Astrocyte of the cerebellum (primary cell): ENCODE data around the gene SLC35F1.

Experiments
- DNase-seq: peaks from one replicate; pipeline ENCODE4 v3.0.0-alpha.2; 2011; ENCODE audit warnings: low read depth
- H3K4me3 ChIP-seq: 2 replicates; pipeline ENCODE4 v1.5.1; 2011; ENCODE audit warnings: mild to moderate bottlenecking, low read depth, low read length, moderate library complexity
- in situ Hi-C: cut with HindIII; loops from 2 replicates; pipeline ENCODE4 v1.10.0; 2017; ENCODE audit warnings: low sequenced_read_pairs
- TF ChIP-seq, protein P1 (sequence below): IDR thresholded peaks from 2 replicates; pipeline ENCODE4 v1.5.1; 2012; ENCODE audit warnings: low read length, low read depth, moderate library complexity, mild to moderate bottlenecking; ENCODE audit errors: missing control alignments

Gene SLC35F1

DNA sequence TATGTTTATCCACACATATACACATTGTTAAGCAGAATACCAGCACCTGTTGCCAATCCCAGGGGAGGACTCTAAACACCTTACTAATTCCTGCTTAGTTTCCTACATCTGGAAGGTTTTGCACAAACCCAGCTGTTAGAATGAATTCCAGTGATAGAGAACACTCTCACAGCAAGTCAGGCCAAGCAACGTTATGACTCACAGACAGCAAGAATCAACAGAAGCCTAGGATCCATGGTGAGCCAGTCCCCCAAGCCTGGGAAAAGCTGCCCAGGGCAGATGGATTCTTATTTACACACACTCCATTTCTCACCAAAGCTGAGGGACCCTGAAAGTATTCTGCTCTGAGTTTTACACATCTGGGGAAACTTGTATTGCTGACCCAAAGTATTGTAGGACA, 291.7 kb downstream of the SLC35F1 start:
- in situ Hi-C loops = no loop called here
- H3K4me3 ChIP-seq = no peak overlapping the region
- TF ChIP-seq, protein P1, sequence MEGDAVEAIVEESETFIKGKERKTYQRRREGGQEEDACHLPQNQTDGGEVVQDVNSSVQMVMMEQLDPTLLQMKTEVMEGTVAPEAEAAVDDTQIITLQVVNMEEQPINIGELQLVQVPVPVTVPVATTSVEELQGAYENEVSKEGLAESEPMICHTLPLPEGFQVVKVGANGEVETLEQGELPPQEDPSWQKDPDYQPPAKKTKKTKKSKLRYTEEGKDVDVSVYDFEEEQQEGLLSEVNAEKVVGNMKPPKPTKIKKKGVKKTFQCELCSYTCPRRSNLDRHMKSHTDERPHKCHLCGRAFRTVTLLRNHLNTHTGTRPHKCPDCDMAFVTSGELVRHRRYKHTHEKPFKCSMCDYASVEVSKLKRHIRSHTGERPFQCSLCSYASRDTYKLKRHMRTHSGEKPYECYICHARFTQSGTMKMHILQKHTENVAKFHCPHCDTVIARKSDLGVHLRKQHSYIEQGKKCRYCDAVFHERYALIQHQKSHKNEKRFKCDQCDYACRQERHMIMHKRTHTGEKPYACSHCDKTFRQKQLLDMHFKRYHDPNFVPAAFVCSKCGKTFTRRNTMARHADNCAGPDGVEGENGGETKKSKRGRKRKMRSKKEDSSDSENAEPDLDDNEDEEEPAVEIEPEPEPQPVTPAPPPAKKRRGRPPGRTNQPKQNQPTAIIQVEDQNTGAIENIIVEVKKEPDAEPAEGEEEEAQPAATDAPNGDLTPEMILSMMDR = no peak
- peak; percentile 9 for DNase-seq

DNA sequence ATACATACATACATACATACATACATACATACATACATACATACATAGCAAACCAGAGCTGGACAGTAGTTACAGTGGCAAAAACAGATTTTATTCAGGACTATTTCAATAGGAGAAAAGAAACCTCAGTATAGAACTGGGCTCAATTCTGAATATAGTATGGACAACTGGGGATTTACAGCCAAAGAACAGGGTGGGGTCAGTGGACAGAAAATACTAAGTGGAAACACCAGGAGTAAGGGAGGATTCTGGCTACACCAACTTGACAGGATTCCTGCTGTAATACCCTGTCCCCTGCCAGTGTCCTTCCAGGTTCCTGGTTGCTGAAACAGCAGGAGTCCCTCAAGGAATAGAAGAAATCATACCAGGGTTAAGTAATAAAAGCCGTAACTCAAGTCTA, 293.1 kb downstream of the SLC35F1 start:
- no peak for DNase-seq
- in situ Hi-C loops = no loop called here
- TF ChIP-seq, protein P1 = no peak
- no peak overlapping the region for H3K4me3 ChIP-seq

DNA sequence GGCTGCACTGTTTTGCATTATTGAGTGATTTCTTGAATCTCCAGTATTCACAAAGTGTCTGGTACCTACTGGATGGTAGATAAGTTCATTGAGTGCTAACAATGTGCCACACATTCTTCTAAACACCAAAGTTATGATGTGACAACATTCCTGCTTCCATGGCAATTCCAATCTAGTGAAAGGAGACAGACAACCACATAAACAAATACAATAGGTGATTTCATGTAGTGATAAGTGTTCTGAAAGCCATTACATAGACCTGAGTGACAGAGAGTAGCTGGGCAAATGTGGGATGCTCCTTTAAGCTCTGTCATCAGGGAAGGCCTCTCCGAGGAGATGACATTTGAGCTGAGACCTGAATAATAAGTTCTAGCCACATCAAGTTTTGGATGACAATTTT, 295.5 kb downstream of the SLC35F1 start:
- TF ChIP-seq, protein P1 = no peak
- in situ Hi-C loops = no loop called here
- H3K4me3 ChIP-seq = no peak overlapping the region
- DNase-seq = no peak

DNA sequence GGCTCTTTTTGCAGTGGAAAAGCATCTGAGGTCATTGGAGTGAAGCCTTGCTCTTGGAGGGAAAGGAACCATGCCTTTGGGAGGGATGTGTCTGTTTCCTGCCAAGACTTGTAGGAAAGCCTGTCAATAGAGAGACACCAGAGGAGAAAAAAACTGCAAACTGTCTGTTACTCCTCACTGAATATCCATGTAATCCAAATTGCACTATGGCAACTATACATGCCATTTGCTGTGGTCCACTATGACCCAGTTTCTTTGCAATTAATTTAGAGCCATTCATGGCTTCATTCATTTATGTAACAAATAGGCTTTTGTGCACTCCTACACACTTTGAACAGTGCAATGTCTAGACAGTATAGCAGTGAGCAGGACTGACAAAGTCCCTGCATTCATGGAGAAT, 296.5 kb downstream of the SLC35F1 start:
- in situ Hi-C loops = no loop called here
- TF ChIP-seq, protein P1 = no peak
- no peak overlapping the region for H3K4me3 ChIP-seq
- DNase-seq = no peak

DNA sequence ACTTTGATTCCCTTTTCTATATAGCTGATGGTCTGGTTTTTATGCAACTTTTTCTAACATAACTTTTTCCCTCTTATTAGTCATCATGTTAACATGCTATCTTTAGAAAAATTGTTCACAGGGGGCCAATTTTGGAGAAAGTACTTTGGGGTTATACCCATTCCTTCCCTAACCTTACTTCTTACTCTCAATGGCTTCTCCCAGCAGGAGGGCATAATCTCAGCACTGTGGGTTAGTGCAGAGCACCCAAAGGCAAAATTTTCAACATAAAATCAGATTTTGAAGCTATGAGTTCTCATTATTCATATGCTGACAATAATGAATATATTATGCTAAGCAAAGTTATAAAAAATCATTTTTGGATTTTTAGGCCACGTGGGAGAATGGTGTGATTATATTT, 299.2 kb downstream of the SLC35F1 start:
- in situ Hi-C loops = no loop called here
- no peak for DNase-seq
- H3K4me3 ChIP-seq = no peak overlapping the region
- TF ChIP-seq, protein P1 = no peak

DNA sequence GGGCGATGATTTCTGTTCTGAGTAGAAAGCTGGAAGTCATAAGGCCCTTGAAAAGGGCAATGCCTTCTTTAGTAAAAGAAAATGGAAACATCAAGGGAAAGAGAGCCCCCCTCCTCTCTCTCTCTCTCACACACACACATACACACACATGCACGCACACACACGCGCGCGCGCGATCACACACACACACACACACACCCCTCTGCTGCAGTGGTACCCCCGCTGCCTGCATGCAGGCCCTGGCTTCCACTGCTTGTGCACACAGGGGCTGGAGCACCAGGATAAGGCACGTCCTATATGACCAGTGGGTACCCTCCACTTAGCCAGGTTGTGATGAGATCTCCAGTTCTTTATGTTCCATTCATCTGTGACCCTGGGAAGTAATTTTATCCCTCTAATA, 300.9 kb downstream of the SLC35F1 start:
- no peak for DNase-seq
- TF ChIP-seq, protein P1 = no peak
- H3K4me3 ChIP-seq = no peak overlapping the region
- in situ Hi-C loops = no loop called here

DNA sequence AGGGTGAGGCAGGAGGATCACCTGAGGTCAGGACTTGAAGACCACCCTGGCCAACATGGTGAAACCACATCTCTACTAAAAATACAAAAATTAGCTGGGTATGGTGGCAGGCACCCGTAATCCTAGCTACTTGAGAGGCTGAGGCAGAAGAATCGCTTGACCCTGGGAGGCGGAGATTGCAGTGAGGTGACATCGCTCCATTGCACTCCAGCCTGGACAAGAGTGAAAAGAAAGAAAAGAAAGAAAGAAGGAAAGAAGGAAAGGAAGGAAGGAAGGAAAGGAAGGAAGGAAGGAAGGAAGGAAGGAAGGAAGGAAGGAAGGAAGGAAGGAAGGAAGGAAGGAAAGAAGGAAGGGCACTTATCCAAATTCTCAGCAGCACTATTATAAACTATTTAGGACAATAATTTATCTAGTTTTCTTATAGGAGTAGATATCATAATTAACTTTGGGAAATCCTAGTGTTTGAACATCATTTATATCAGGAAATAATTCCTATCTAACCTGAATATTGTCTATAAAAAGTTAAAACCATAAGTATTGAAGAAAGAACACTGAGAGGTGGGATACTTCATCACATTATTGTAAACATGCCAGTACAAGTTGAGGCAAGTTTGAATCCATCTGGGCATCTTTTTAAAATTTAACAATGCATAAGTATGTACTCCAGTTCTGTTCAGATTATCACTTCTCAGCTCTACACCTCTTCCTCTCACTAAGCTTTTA, 305.5 kb downstream of the SLC35F1 start:
- H3K4me3 ChIP-seq = no peak overlapping the region
- TF ChIP-seq, protein P1 = no peak
- DNase-seq = no peak
- in situ Hi-C loops = no loop called here
